Measurements from ENCODE around the gene MMP20. TPM values are rescaled to one million over a fixed set of nuclear protein-coding genes. Genes with fewer than 3 reads are reported as not detected.

The MMP20 gene
- total and polyA plus RNA-seq, 2 donors (not counting 1 experiment from before 2014, with no cell fraction given), result not detected

- Mint-ChIP-seq H3K4me1 (no peaks in the 10 kb centered on the region), H3K9me3 (ENCODE audit: insufficient read depth) (no peaks in the 10 kb centered on the region), H3K27me3 (peaks cover 15% of the 10 kb centered on the region), H3K27ac (no peak overlapping the region), H3K4me3 (no peak overlapping the region)
- no peak for ATAC-seq (ENCODE audit: low read depth)
- Histone ChIP-seq H3K79me2 (ENCODE audit: control insufficient read depth, insufficient read depth, low read length) (no peaks in the 10 kb centered on the region), H3K27me3 (replicated peaks in 1 of 4; ENCODE audit: control extremely low read depth in 1 of 4, control insufficient read depth in 3 of 4, insufficient read depth in 4 of 4, low read length in 3 of 4) (no peaks in the 10 kb centered on the region), H3K4me1 (ENCODE audit: control insufficient read depth in 2 of 2, insufficient read depth in 2 of 2, low read length in 2 of 2) (no peaks in the 10 kb centered on the region), H3K9me3 (ENCODE audit: control extremely low read depth in 1 of 3, control insufficient read depth in 2 of 3, insufficient read depth in 1 of 3, low read length in 2 of 3) (no peaks in the 10 kb centered on the region), H3K4me3 (ENCODE audit: control extremely low read depth in 1 of 5, extremely low read depth in 1 of 5, insufficient read depth in 1 of 5, low read depth in 2 of 5, low read length in 4 of 5) (no peak overlapping the region), H3K36me3 (replicated peaks in 1 of 2; ENCODE audit: control extremely low read depth in 1 of 2, control insufficient read depth in 1 of 2, extremely low read depth in 1 of 2, insufficient read depth in 2 of 2, low read length in 1 of 2) (no peaks in the 10 kb centered on the region), H3K27ac (ENCODE audit: low read length in 2 of 2) (no peak overlapping the region), H3K9ac (ENCODE audit: low read length) (no peak overlapping the region), H4K20me1 (ENCODE audit: control insufficient read depth, insufficient read depth, low read length, poor library complexity, severe bottlenecking) (no peaks in the 10 kb centered on the region), H2AFZ (ENCODE audit: insufficient read depth, low read depth, low read length, poor library complexity, severe bottlenecking) (no peak overlapping the region), H3K4me2 (replicated peaks; ENCODE audit: low read depth, low read length, poor library complexity, severe bottlenecking) (no peak overlapping the region)
- TF ChIP-seq EZH2 (IDR thresholded peaks at IDR 0.05; ENCODE audit: borderline replicate concordance, insufficient read depth, low read depth, low read length, poor library complexity, severe bottlenecking) (no peak), CTCF (IDR thresholded peaks at IDR 0.05) (no peak)
- intact Hi-C loops (cut with micrococcal nuclease), result no loop called here
- no peak for DNase-seq
- ChIA-PET POLR2A (no interaction called here), CTCF (interaction anchor here (0.5 kb wide), 1 partner anchor 59 kb away, joined by 3 read pairs; no protein-coding TSS in a partner anchor)
- no CpG with 5 or more reads among the region's 1 CpG for WGBS (ENCODE audit: insufficient coverage)
Observed at GRCh38 chr11:102632026-102632425, 6.9 kb upstream of the MMP20 start.

GRCh38 chr11:102630598-102631448 is 5.7 kb upstream of the MMP20 start:
- intact Hi-C loops (cut with micrococcal nuclease), result no loop called here
- no peak for ATAC-seq (ENCODE audit: low read depth)
- no peaks in the 10 kb centered on the region for H3K27me3 ChIP-seq (replicated peaks in 1 of 4; ENCODE audit: control extremely low read depth in 1 of 4, control insufficient read depth in 3 of 4, insufficient read depth in 4 of 4, low read length in 3 of 4)

More at GRCh38 chr11:102630598-102631448, 5.7 kb upstream of the MMP20 start:
- ChIA-PET POLR2A (no interaction called here), CTCF (interaction anchor here (0.8 kb wide), 1 partner anchor 18 kb away, joined by 3 read pairs; no protein-coding TSS in a partner anchor)
- Mint-ChIP-seq H3K9me3 (ENCODE audit: insufficient read depth) (no peaks in the 10 kb centered on the region), H3K27me3 (peaks cover 15% of the 10 kb centered on the region), H3K4me1 (no peaks in the 10 kb centered on the region), H3K4me3 (no peak overlapping the region), H3K27ac (no peak overlapping the region)
- Histone ChIP-seq H3K4me3 (ENCODE audit: control extremely low read depth in 1 of 5, extremely low read depth in 1 of 5, insufficient read depth in 1 of 5, low read depth in 2 of 5, low read length in 4 of 5) (no peak overlapping the region), H3K9ac (ENCODE audit: low read length) (no peak overlapping the region), H2AFZ (ENCODE audit: insufficient read depth, low read depth, low read length, poor library complexity, severe bottlenecking) (no peak overlapping the region), H3K27ac (ENCODE audit: low read length in 2 of 2) (no peak overlapping the region), H3K36me3 (replicated peaks in 1 of 2; ENCODE audit: control extremely low read depth in 1 of 2, control insufficient read depth in 1 of 2, extremely low read depth in 1 of 2, insufficient read depth in 2 of 2, low read length in 1 of 2) (no peaks in the 10 kb centered on the region), H4K20me1 (ENCODE audit: control insufficient read depth, insufficient read depth, low read length, poor library complexity, severe bottlenecking) (no peaks in the 10 kb centered on the region), H3K9me3 (ENCODE audit: control extremely low read depth in 1 of 3, control insufficient read depth in 2 of 3, insufficient read depth in 1 of 3, low read length in 2 of 3) (no peaks in the 10 kb centered on the region), H3K4me2 (replicated peaks; ENCODE audit: low read depth, low read length, poor library complexity, severe bottlenecking) (no peak overlapping the region), H3K4me1 (ENCODE audit: control insufficient read depth in 2 of 2, insufficient read depth in 2 of 2, low read length in 2 of 2) (no peaks in the 10 kb centered on the region), H3K79me2 (ENCODE audit: control insufficient read depth, insufficient read depth, low read length) (no peaks in the 10 kb centered on the region)
- WGBS (ENCODE audit: insufficient coverage), result 87% methylated on average over 8 of the region's 11 CpGs
- no peak for DNase-seq
- TF ChIP-seq EZH2 (IDR thresholded peaks at IDR 0.05; ENCODE audit: borderline replicate concordance, insufficient read depth, low read depth, low read length, poor library complexity, severe bottlenecking) (no peak), CTCF (IDR thresholded peaks at IDR 0.05) (no peak)
